ENCODE results near the gene EFNA2.

- TF ChIP-seq, protein P1, sequence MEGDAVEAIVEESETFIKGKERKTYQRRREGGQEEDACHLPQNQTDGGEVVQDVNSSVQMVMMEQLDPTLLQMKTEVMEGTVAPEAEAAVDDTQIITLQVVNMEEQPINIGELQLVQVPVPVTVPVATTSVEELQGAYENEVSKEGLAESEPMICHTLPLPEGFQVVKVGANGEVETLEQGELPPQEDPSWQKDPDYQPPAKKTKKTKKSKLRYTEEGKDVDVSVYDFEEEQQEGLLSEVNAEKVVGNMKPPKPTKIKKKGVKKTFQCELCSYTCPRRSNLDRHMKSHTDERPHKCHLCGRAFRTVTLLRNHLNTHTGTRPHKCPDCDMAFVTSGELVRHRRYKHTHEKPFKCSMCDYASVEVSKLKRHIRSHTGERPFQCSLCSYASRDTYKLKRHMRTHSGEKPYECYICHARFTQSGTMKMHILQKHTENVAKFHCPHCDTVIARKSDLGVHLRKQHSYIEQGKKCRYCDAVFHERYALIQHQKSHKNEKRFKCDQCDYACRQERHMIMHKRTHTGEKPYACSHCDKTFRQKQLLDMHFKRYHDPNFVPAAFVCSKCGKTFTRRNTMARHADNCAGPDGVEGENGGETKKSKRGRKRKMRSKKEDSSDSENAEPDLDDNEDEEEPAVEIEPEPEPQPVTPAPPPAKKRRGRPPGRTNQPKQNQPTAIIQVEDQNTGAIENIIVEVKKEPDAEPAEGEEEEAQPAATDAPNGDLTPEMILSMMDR (IDR thresholded peaks at IDR 0.05), result no peak
- TF ChIP-seq EP300 (IDR thresholded peaks at IDR 0.05), result no peak
- TF ChIP-seq POLR2A (IDR thresholded peaks at IDR 0.05), result no peak
Measured at GRCh38 chr19:1304197-1304924, 18.7 kb downstream of the EFNA2 start.

All from stomach (tissue), 4 donors.